H1 (cell line): ENCODE results near the gene HMCN2. TPM values are rescaled to one million over a fixed set of nuclear protein-coding genes. Genes with fewer than 3 reads are reported as not detected.

Experiments used
- CTCF ChIA-PET: fragments of 300-600 bp; sonication (Branson Sonifier 250); formaldehyde crosslinking; loops from one replicate; lab custom pipeline; 2021; ENCODE audit not compliant: partially characterized antibody; lab: Charles Lee
- POLR2A ChIA-PET: fragments of 300-600 bp; sonication (Branson Sonifier 250); formaldehyde crosslinking; loops from one replicate; lab custom pipeline; 2021; ENCODE audit warnings: inconsistent platforms; ENCODE audit not compliant: partially characterized antibody; lab: Charles Lee
- DNase-seq, 2 experiments: peaks; one replicate each; pipeline versions ENCODE4 v3.0.0 to v3.0.0-alpha.2; 2010 to 2022; ENCODE audit warnings: low spot score in 2 of 2, low read depth in 1 of 2, mixed read lengths in 1 of 2
- FAIRE-seq: peaks from 2 replicates; lab custom pipeline; 2011; peaks lifted over from hg19 to GRCh38; lab: Jason Lieb, UNC
- H2AFZ ChIP-seq: 2 replicates; pipeline ENCODE4 v1.8.1; 2012; ENCODE audit warnings: low read length, inconsistent platforms
- H2AK5ac ChIP-seq: 2 replicates; pipeline ENCODE4 v1.6.1; 2013; ENCODE audit warnings: low read depth, low read length
- H2BK120ac ChIP-seq: replicated peaks from 2 replicates; pipeline ENCODE3; 2013; ENCODE audit warnings: low read depth, low read length, inconsistent platforms
- H2BK12ac ChIP-seq: 2 replicates; pipeline ENCODE4 v1.6.1; 2013; ENCODE audit warnings: low read depth, low read length
- H2BK15ac ChIP-seq: 2 replicates; pipeline ENCODE4 v1.6.1; 2013; ENCODE audit warnings: low read length
- H2BK20ac ChIP-seq: 2 replicates; pipeline ENCODE4 v1.6.1; 2013; ENCODE audit warnings: low read length
- H2BK5ac ChIP-seq: 2 replicates; pipeline ENCODE4 v1.6.1; 2013; ENCODE audit warnings: low read depth, low read length
- H3K14ac ChIP-seq: 2 replicates; pipeline ENCODE4 v1.6.1; 2013; ENCODE audit warnings: inconsistent platforms; ENCODE audit not compliant: insufficient read length
- H3K18ac ChIP-seq: 2 replicates; pipeline ENCODE4 v1.6.1; 2013; ENCODE audit warnings: low read length; ENCODE audit errors: extremely low read depth
- H3K23ac ChIP-seq: 2 replicates; pipeline ENCODE4 v1.6.1; 2013; ENCODE audit warnings: inconsistent platforms; ENCODE audit not compliant: insufficient read length
- H3K23me2 ChIP-seq: 2 replicates; pipeline ENCODE4 v1.6.1; 2013; ENCODE audit warnings: low read depth, low read length
- H3K27ac ChIP-seq: 2 replicates; pipeline ENCODE4 v1.6.1; 2011; ENCODE audit warnings: low read depth, low read length, inconsistent platforms
- H3K27me3 ChIP-seq, 4 experiments: replicated peaks in 1 of 4; 1 replicate in 1 of 4; 2 replicates in 3 of 4; pipeline versions ENCODE4 v1.6.1 to v1.8.1; 2011 to 2013; ENCODE audit warnings: low read length in 3 of 4, mild to moderate bottlenecking in 3 of 4, inconsistent platforms in 2 of 4, mixed read lengths in 2 of 4, moderate library complexity in 1 of 4; ENCODE audit not compliant: control insufficient read depth in 3 of 4, insufficient read depth in 3 of 4; ENCODE audit errors: extremely low read depth in 1 of 4
- H3K36me3 ChIP-seq, 4 experiments: 2 replicates each; pipeline versions ENCODE4 v1.6.1 to v1.8.1; 2011 to 2013; ENCODE audit warnings: mild to moderate bottlenecking in 4 of 4, low read length in 3 of 4, moderate library complexity in 2 of 4, control low read depth in 1 of 4, inconsistent platforms in 1 of 4; ENCODE audit not compliant: insufficient read depth in 4 of 4, control insufficient read depth in 2 of 4
- H3K4ac ChIP-seq: replicated peaks from 2 replicates; pipeline ENCODE3; 2013; ENCODE audit warnings: low read length, low read depth, mixed read lengths, inconsistent platforms; ENCODE audit not compliant: insufficient read length
- H3K4me1 ChIP-seq, 4 experiments: replicated peaks in 1 of 4; 1 replicate in 1 of 4; 2 replicates in 3 of 4; pipeline versions ENCODE4 v1.6.1 to v1.8.1; 2011 to 2013; ENCODE audit warnings: low read length in 3 of 4, inconsistent platforms in 2 of 4, mixed read lengths in 1 of 4; ENCODE audit not compliant: insufficient read depth in 4 of 4, control insufficient read depth in 3 of 4
- H3K4me2 ChIP-seq, 2 experiments: 2 replicates each; pipeline versions ENCODE4 v1.6.1 to v1.8.1; 2011 to 2013; ENCODE audit warnings: low read depth in 2 of 2, low read length in 2 of 2, control low read depth in 1 of 2, inconsistent platforms in 1 of 2, mild to moderate bottlenecking in 1 of 2; ENCODE audit not compliant: insufficient read depth in 1 of 2
- H3K4me3 ChIP-seq, 4 experiments: fragments of 200-600, 300-600 bp in 1 of 4; sonication (generic), shearing (Covaris generic), sonication (Bioruptor Twin) in 1 of 4; 2 replicates each; pipeline versions ENCODE4 v1.5.1 to v1.8.1; 2011 to 2016; ENCODE audit warnings: low read length in 4 of 4, low read depth in 3 of 4, control low read depth in 2 of 4, inconsistent platforms in 2 of 4, mild to moderate bottlenecking in 2 of 4, mixed read lengths in 1 of 4, moderate library complexity in 1 of 4; ENCODE audit not compliant: insufficient read depth in 2 of 4; ENCODE audit errors: extremely low read depth in 1 of 4
- H3K56ac ChIP-seq: replicated peaks from 2 replicates; pipeline ENCODE3; 2013; ENCODE audit warnings: low read depth, mild to moderate bottlenecking, mixed read lengths, low read length, inconsistent platforms; ENCODE audit not compliant: insufficient read length
- H3K79me1 ChIP-seq: 2 replicates; pipeline ENCODE4 v1.6.1; 2013; ENCODE audit warnings: low read depth, low read length, control low read depth
- H3K79me2 ChIP-seq, 2 experiments: 2 replicates each; pipeline versions ENCODE4 v1.6.1 to v1.8.1; 2012 to 2013; ENCODE audit warnings: low read length in 2 of 2, mild to moderate bottlenecking in 2 of 2, inconsistent platforms in 1 of 2; ENCODE audit not compliant: insufficient read depth in 2 of 2, control insufficient read depth in 1 of 2
- H3K9ac ChIP-seq, 4 experiments: replicated peaks in 1 of 4; 1 replicate in 1 of 4; 2 replicates in 3 of 4; pipeline versions ENCODE4 v1.6.1 to v1.8.1; 2011 to 2013; ENCODE audit warnings: low read depth in 3 of 4, low read length in 3 of 4, control low read depth in 2 of 4, mild to moderate bottlenecking in 2 of 4, moderate library complexity in 2 of 4, inconsistent platforms in 1 of 4; ENCODE audit errors: extremely low read depth in 1 of 4
- H3K9me3 ChIP-seq, 2 experiments: 2 replicates each; pipeline versions ENCODE4 v1.6.1 to v1.8.1; 2012 to 2013; ENCODE audit warnings: mild to moderate bottlenecking in 2 of 2, moderate library complexity in 2 of 2, control low read depth in 1 of 2, inconsistent platforms in 1 of 2, low read depth in 1 of 2, low read length in 1 of 2, mixed read lengths in 1 of 2; ENCODE audit not compliant: insufficient read depth in 2 of 2
- H4K20me1 ChIP-seq, 2 experiments: replicated peaks in 1 of 2; 2 replicates each; pipeline versions ENCODE3 to v1.8.1; 2011 to 2013; ENCODE audit warnings: inconsistent platforms in 2 of 2, low read length in 2 of 2, mild to moderate bottlenecking in 1 of 2; ENCODE audit not compliant: insufficient read depth in 2 of 2, control insufficient read depth in 1 of 2
- H4K5ac ChIP-seq: 2 replicates; pipeline ENCODE4 v1.6.1; 2013; ENCODE audit warnings: low read length, low read depth, mixed read lengths, inconsistent platforms; ENCODE audit not compliant: insufficient read length
- H4K8ac ChIP-seq: 2 replicates; pipeline ENCODE4 v1.8.0; 2013; ENCODE audit warnings: mild to moderate bottlenecking, moderate library complexity, low read length, inconsistent platforms; ENCODE audit not compliant: insufficient read depth; ENCODE audit errors: extremely low read depth
- H4K91ac ChIP-seq: replicated peaks from 2 replicates; pipeline ENCODE3; 2013; ENCODE audit warnings: low read length, mixed read lengths, inconsistent platforms; ENCODE audit not compliant: insufficient read length
- ATF2 ChIP-seq: IDR thresholded peaks from 2 replicates; pipeline ENCODE4 v1.6.1; 2012; ENCODE audit warnings: low read length, inconsistent platforms
- CREB1 ChIP-seq: IDR thresholded peaks from 2 replicates; pipeline ENCODE4 v1.6.1; 2012; ENCODE audit warnings: inconsistent platforms
- HDAC2 ChIP-seq, 2 experiments: fragments of 300-600 bp in 1 of 2; sonication (generic) in 1 of 2; IDR thresholded peaks; 2 replicates each; pipeline ENCODE4 v1.6.1; 2011 to 2012; ENCODE audit warnings: low read depth in 2 of 2, low read length in 2 of 2, mild to moderate bottlenecking in 2 of 2, moderate library complexity in 2 of 2, borderline replicate concordance in 1 of 2, inconsistent platforms in 1 of 2
- JUN ChIP-seq: IDR thresholded peaks from 2 replicates; pipeline ENCODE4 v1.6.1; 2011; ENCODE audit warnings: low read depth, mild to moderate bottlenecking, improper control_type of control experiment, low read length
- KDM4A ChIP-seq: IDR thresholded peaks from one replicate; pipeline ENCODE4 v1.7.1; 2012; ENCODE audit warnings: low read depth, mild to moderate bottlenecking, moderate library complexity, low read length, inconsistent platforms; ENCODE audit not compliant: severe bottlenecking
- POU5F1 ChIP-seq: IDR thresholded peaks from 2 replicates; pipeline ENCODE4 v1.6.1; 2011; ENCODE audit warnings: low read depth, mild to moderate bottlenecking, low read length, moderate library complexity
- RBBP5 ChIP-seq: IDR thresholded peaks from 2 replicates; pipeline ENCODE4 v1.7.1; 2012; ENCODE audit warnings: low read depth, mild to moderate bottlenecking, inconsistent platforms, low read length, moderate library complexity, borderline replicate concordance
- WGBS, 2 experiments: shearing (Covaris generic) in 1 of 2; methylation state at CpG; one replicate each; pipeline versions ENCODE4 v1.1.6 to v1.1.7; 2013 to 2015; ENCODE audit warnings: low lambda C conversion rate in 2 of 2, mixed read lengths in 2 of 2, inconsistent platforms in 1 of 2, low coverage in 1 of 2, missing lambda C conversion rate in 1 of 2; ENCODE audit not compliant: insufficient replicate concordance in 2 of 2, insufficient coverage in 1 of 2, insufficient read length in 1 of 2; ENCODE audit errors: extremely low coverage in 1 of 2, missing lambda C conversion rate in 1 of 2; 5-methylcytosine and 5-hydroxymethylcytosine counted together
- polyA plus RNA-seq, 7 experiments: library from polyadenylated mRNA; depleted of rRNA in 3 of 7; stranded (reverse) in 5 of 7; unstranded in 2 of 7; fragments of >200 nt in 5 of 7; fragments of 200-250 nt in 2 of 7; gene quantifications; 1 replicate in 5 of 7; 2 replicates in 1 of 7; 4 replicates in 1 of 7; pipeline versions ENCODE4 v1.2.1 to v1.2.3, GENCODE V29; 2011 to 2013; ENCODE audit warnings: missing spikeins in 2 of 7, mixed read lengths in 2 of 7
- total RNA-seq: library from RNA; stranded (reverse); fragmentation: NEBNext Ultra II Directional; extraction: Animal tissue kit (Norgen Biotek cat#: 25700); gene quantifications from 2 replicates; pipeline ENCODE4 v1.2.1, GENCODE V29; 2021
- TF ChIP-seq, protein P1 (sequence below): IDR thresholded peaks from 2 replicates; pipeline ENCODE4 v1.6.1; 2011; ENCODE audit warnings: low read length, improper control_type of control experiment

The HMCN2 gene
- total and polyA plus RNA-seq, 2 of the 8 experiments (the other 6 are each of a cell fraction or from before 2014, with no cell fraction given), result 5.0 to 9.1 TPM

DNA sequence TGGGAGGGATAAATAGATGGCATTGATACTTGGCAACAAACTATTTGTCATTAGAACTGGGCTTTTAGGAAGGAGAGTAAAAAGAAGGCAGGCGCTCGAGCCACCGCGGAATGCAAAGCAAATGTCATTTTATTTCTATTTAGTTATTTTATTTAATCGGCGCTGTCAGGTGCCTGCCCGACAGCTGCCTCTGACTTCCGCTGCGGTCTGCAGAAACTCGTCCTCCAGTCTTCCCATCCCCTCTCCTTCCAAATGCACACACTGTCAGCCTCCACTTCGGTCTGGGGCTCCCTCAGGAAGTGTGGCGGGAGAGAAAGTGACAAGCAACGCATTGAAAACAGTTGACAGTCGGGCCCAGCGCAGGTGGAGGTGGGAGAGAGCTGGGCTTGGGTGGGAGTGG is 208.5 kb downstream of the HMCN2 start:
- Histone ChIP-seq H4K20me1 (no peaks in the 10 kb centered on the region), H3K4me2 (peak overlapping the region; percentile 36 to 40; a peak in 3 of 4 replicates), H4K8ac (no peak overlapping the region), H2BK12ac (no peak overlapping the region), H2AK5ac (no peak overlapping the region), H3K18ac (no peak overlapping the region; the same call in 1 of the 2 replicates), H4K5ac (no peak overlapping the region), H3K4me1 (peaks cover 0 to 22% (median 12%) of the 10 kb centered on the region in 4 experiments; a peak in 6 of 7 replicates), H3K79me1 (no peaks in the 10 kb centered on the region; the same call in 1 of the 2 replicates), H3K9me3 (no peaks in the 10 kb centered on the region), H3K4ac (no peak overlapping the region), H3K36me3 (peaks cover 0 to 20% (median 0%) of the 10 kb centered on the region in 4 experiments; a peak in 2 of 8 replicates), H3K9ac (no peak overlapping the region), H3K56ac (no peak overlapping the region), H2BK5ac (no peak overlapping the region), H3K27me3 (no peaks in the 10 kb centered on the region), H2AFZ (no peak overlapping the region), H3K23me2 (0 out of 2 replicates have a peak, but pooled peaks cover 3% of the 10 kb centered on the region), H2BK20ac (no peak overlapping the region), H4K91ac (no peak overlapping the region), H3K14ac (no peak overlapping the region), H3K4me3 (no peak overlapping the region), H2BK15ac (no peak overlapping the region; the same call in 1 of the 2 replicates), H3K27ac (no peak overlapping the region), H2BK120ac (no peak overlapping the region), H3K23ac (no peak overlapping the region), H3K79me2 (no peaks in the 10 kb centered on the region)
- no peak for FAIRE-seq
- no peak for DNase-seq
- ChIA-PET POLR2A (interaction anchor here (1.0 to 1.5 kb wide), 4 partner anchors 9 to 127 kb away, joined by 3 to 5 read pairs (median 3); no protein-coding TSS in a partner anchor), CTCF (interaction anchor here (0.9 to 13.0 kb wide), 8 partner anchors 11 to 230 kb away, joined by 3 to 136 read pairs (median 3); no protein-coding TSS in a partner anchor)
- 70% methylated on average over 15 of the region's 15 CpGs; no CpG with 5 or more reads in 1 of the 2 experiments for WGBS, 2 experiments
- TF ChIP-seq, protein P1, sequence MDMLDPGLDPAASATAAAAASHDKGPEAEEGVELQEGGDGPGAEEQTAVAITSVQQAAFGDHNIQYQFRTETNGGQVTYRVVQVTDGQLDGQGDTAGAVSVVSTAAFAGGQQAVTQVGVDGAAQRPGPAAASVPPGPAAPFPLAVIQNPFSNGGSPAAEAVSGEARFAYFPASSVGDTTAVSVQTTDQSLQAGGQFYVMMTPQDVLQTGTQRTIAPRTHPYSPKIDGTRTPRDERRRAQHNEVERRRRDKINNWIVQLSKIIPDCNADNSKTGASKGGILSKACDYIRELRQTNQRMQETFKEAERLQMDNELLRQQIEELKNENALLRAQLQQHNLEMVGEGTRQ, result no peak
- no peak for TF ChIP-seq CREB1
- no peak for TF ChIP-seq KDM4A
- TF ChIP-seq RBBP5, result no peak
- no peak for TF ChIP-seq POU5F1
- TF ChIP-seq ATF2, result no peak
- no peak for TF ChIP-seq HDAC2 (IDR thresholded peaks at IDR 0.05; ENCODE audit: borderline replicate concordance in 1 of 2, low read depth in 2 of 2, low read length in 2 of 2)
- no peak for TF ChIP-seq JUN
